ENCODE measurements around the gene PTPN4.

PTPN4 gene

DNA sequence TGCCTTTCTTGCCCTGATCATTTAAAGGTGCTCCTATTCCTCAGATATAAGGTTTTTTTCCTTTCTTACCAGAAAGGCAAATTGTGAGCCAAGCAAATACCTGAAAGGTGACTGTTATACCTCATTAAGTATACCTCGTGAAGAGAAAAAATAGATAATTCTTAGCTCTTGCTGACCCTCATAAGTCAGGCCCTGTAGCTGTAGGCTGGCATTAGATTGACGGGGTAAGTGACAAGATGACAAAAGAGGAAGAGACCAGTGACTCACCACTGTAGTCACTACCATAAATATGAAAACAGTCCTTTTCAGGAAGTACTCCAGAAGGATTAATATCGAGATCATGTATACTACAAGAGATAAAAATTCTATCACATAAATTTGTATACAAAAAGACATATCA, 104.6 kb downstream of the PTPN4 start:
- TF ChIP-seq, protein P1, sequence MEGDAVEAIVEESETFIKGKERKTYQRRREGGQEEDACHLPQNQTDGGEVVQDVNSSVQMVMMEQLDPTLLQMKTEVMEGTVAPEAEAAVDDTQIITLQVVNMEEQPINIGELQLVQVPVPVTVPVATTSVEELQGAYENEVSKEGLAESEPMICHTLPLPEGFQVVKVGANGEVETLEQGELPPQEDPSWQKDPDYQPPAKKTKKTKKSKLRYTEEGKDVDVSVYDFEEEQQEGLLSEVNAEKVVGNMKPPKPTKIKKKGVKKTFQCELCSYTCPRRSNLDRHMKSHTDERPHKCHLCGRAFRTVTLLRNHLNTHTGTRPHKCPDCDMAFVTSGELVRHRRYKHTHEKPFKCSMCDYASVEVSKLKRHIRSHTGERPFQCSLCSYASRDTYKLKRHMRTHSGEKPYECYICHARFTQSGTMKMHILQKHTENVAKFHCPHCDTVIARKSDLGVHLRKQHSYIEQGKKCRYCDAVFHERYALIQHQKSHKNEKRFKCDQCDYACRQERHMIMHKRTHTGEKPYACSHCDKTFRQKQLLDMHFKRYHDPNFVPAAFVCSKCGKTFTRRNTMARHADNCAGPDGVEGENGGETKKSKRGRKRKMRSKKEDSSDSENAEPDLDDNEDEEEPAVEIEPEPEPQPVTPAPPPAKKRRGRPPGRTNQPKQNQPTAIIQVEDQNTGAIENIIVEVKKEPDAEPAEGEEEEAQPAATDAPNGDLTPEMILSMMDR (IDR thresholded peaks at IDR 0.05; ENCODE audit: insufficient read depth, missing control alignments), result no peak
- no peak for DNase-seq (ENCODE audit: insufficient read length, low spot score)
- no peak for FAIRE-seq

DNA sequence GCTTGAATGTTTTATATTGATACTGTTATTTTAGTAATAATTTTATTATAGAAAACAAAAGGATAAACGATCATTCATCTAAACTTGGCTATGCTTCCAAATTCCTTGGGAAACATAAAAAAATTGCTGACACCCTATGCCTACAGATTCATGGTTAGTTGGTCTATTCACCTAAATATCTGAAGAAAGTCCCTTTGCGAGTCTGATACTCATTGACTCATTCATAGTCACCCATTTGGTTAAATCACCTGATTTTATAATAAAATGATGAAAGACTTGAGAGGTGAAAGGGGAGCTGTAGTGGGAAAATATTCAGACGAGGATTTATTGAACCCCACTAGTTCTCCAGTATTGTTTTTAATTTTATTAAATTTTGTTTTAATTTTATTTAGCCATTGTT, 112.0 kb downstream of the PTPN4 start:
- FAIRE-seq (no peak), DNase-seq (ENCODE audit: insufficient read length, low spot score) (no peak)
- TF ChIP-seq, protein P1 (IDR thresholded peaks at IDR 0.05; ENCODE audit: insufficient read depth, missing control alignments), result no peak

DNA sequence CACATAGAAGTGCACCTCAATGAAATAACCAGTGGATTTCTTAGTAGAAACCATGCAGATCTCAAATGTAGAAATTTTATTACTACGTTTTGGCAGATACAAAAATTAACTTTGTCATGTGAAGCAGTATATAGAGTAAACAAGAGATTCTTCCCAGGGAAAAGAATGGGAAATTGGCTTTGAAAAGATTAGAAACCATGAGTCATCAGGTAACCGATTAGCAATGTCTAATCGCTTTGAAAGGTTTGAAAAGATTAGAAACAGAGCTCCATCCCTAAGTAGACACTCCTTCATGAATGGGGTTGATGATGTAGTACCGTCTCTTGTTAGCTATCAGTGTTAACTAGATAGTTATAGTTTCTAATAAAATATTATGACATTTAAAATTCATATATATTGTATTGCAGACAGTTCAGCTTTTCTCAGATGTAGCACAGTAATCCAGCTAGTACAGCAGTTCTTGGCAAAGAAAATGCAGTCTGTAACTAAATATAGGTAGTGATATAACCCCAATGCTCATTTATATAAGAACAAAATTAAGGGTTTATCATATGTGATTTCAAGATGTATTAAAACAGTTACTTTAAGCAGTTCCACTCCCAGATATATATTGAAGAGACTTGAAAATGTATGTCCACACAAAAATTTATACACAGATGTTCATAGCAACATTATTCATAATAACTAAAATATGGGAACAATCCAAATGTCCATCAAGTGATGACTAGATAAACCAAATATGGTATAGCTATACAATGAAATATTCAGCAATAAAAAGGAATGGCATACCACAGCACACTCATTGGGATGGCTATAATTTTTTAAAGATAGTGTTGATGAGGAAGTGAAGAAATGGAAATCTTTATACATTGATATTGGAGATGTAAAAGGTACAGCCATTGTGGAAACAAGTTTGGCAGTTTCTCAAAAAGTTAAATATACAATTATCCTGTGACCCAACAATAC, 113.9 kb downstream of the PTPN4 start:
- DNase-seq (ENCODE audit: insufficient read length, low spot score) (no peak), FAIRE-seq (peak; percentile 95)

DNA sequence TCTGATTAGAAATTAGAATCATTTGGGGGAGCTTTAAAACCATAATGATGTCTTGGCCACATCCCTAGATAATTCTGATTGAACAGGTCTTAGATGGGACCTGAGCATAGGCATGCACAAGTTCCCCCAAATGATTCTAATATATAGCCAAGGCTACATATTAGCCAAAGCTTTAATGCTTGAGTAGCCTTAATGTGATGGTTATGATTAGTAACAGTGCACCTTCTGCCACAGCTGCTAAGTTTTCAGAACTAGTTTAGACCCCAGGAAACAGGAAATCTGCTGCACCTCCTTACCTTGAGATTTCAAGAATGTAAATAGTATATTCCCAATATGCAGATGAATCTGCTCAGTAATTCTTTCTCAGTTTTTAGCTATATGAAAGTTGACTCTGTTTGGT, 119.8 kb downstream of the PTPN4 start:
- TF ChIP-seq, protein P1 (IDR thresholded peaks at IDR 0.05; ENCODE audit: insufficient read depth, missing control alignments), result no peak
- DNase-seq (ENCODE audit: insufficient read length, low spot score) (no peak), FAIRE-seq (no peak)

More for the DNA sequence above, 113.9 kb downstream of the PTPN4 start:
- TF ChIP-seq, protein P1 (IDR thresholded peaks at IDR 0.05; ENCODE audit: insufficient read depth, missing control alignments), result no peak

DNA sequence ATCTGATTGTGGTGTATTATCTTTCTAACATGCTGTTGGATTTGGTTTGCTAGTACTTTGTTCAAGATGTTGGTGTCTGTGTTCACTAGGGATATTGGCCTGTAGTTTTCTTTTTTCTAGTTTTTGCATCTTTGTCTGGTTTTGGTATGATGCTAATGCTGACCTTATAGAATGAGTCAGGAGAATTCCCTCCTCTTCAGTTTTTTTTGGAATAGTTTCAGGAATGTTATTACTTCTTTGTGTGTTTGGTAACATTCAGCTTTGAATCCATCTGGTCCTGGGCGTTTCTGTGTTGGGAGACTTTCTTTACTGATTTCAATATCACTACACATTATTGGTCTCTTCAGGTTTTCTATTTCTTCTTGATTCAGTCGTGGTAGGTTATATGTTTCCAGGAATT, 129.0 kb downstream of the PTPN4 start:
- FAIRE-seq, result no peak
- DNase-seq (ENCODE audit: insufficient read length, low spot score), result no peak
- TF ChIP-seq, protein P1 (IDR thresholded peaks at IDR 0.05; ENCODE audit: insufficient read depth, missing control alignments), result no peak

DNA sequence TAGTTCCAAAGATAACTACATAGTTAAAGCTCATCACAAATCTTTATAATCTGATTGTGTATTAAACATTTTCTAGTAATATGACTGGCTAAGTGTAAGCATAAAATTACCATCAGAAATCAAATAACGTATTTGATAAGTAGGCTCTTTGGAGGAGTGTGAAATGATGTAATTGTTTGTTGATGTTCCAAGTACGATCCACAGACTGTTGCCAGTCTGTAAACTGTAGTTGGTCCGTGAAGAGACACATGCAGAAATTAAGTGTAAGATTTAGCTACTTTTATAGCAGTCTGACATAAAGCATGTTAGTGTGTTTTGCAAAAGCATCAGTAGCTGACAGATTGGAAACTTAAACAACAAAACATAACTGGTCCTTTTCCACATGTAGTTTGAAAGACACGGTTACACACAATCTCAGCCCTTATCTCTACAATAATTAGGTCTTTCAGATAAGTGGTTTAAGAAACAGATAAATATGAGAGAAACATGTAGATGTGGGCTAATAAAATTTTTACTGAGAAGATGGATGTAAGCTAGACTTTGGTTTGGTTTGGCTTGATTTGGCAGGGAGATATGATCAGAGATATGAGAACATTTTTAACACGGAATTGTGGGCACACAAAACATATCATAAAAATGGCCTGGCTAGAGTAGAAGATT, 138.1 kb downstream of the PTPN4 start:
- DNase-seq (ENCODE audit: insufficient read length, low spot score), result no peak
- FAIRE-seq, result no peak
- TF ChIP-seq, protein P1 (IDR thresholded peaks at IDR 0.05; ENCODE audit: insufficient read depth, missing control alignments), result no peak

Measured in D721Med (cell line).